ENCODE data around the gene MCC.
"Not testable (repeated sequence)": the region's sequence is repeated elsewhere in the genome, so short reads cannot be mapped to it uniquely, and the experiment has no call there.

The MCC gene

GRCh38 chr5:113507601-113508000, 19.3 kb upstream of the MCC start:
- no peak for ATAC-seq

GRCh38 chr5:113505181-113505580, 16.9 kb upstream of the MCC start:
- H3K4me1 Mint-ChIP-seq = no peaks in the 10 kb centered on the region
- ATAC-seq = no peak
- H3K4me3 Mint-ChIP-seq = no peak overlapping the region
- H3K27me3 Mint-ChIP-seq = peaks cover 78% of the 10 kb centered on the region
- H3K27ac Mint-ChIP-seq = no peak overlapping the region
- H3K36me3 Mint-ChIP-seq = no peaks in the 10 kb centered on the region
- H3K9me3 Mint-ChIP-seq = peaks cover 10% of the 10 kb centered on the region

More at GRCh38 chr5:113507601-113508000, 19.3 kb upstream of the MCC start:
- no peaks in the 10 kb centered on the region for H3K9me3 Mint-ChIP-seq
- no peaks in the 10 kb centered on the region for H3K4me1 Mint-ChIP-seq
- no peak overlapping the region for H3K4me3 Mint-ChIP-seq
- H3K27me3 Mint-ChIP-seq = peaks cover 58% of the 10 kb centered on the region
- no peak overlapping the region for H3K27ac Mint-ChIP-seq
- no peaks in the 10 kb centered on the region for H3K36me3 Mint-ChIP-seq

GRCh38 chr5:113503146-113503545, 14.9 kb upstream of the MCC start:
- ATAC-seq = no peak
- Mint-ChIP-seq H3K4me3 (no peak overlapping the region), H3K36me3 (no peaks in the 10 kb centered on the region), H3K27me3 (peaks cover 84% of the 10 kb centered on the region), H3K4me1 (no peaks in the 10 kb centered on the region), H3K27ac (no peak overlapping the region), H3K9me3 (peaks cover 11% of the 10 kb centered on the region)

- H3K36me3 Mint-ChIP-seq = no peaks in the 10 kb centered on the region
- H3K4me1 Mint-ChIP-seq = no peaks in the 10 kb centered on the region
- H3K4me3 Mint-ChIP-seq = no peak overlapping the region
- peaks cover 11% of the 10 kb centered on the region for H3K9me3 Mint-ChIP-seq
- ATAC-seq = no peak
- H3K27ac Mint-ChIP-seq = no peak overlapping the region
- peaks cover 85% of the 10 kb centered on the region for H3K27me3 Mint-ChIP-seq
Measured at GRCh38 chr5:113502073-113502472, 13.8 kb upstream of the MCC start.

- Mint-ChIP-seq H3K4me3 (no peak overlapping the region), H3K27ac (no peak overlapping the region), H3K27me3 (peaks cover 47% of the 10 kb centered on the region), H3K36me3 (peaks cover 6% of the 10 kb centered on the region), H3K4me1 (no peaks in the 10 kb centered on the region), H3K9me3 (peaks cover 12% of the 10 kb centered on the region)
- no peak for ATAC-seq
Measured at GRCh38 chr5:113495422-113495841, 7.2 kb upstream of the MCC start.

- Mint-ChIP-seq H3K36me3 (peaks cover 14% of the 10 kb centered on the region), H3K4me3 (no peak overlapping the region), H3K27me3 (peaks cover 47% of the 10 kb centered on the region), H3K27ac (no peak overlapping the region), H3K9me3 (peaks cover 18% of the 10 kb centered on the region), H3K4me1 (peaks cover 4% of the 10 kb centered on the region)
- ATAC-seq = no peak
Measured at GRCh38 chr5:113493446-113493845, 5.2 kb upstream of the MCC start.

- Mint-ChIP-seq H3K9me3 (peaks cover 18% of the 10 kb centered on the region), H3K4me3 (no peak overlapping the region), H3K27me3 (peaks cover 63% of the 10 kb centered on the region), H3K36me3 (peaks cover 14% of the 10 kb centered on the region), H3K4me1 (peaks cover 14% of the 10 kb centered on the region), H3K27ac (no peak overlapping the region)
- no peak for ATAC-seq
Measured at GRCh38 chr5:113491022-113491421, 2.8 kb upstream of the MCC start.

- peaks cover 14% of the 10 kb centered on the region for H3K36me3 Mint-ChIP-seq
- H3K27me3 Mint-ChIP-seq = peaks cover 70% of the 10 kb centered on the region
- H3K27ac Mint-ChIP-seq = no peak overlapping the region
- no peak overlapping the region for H3K4me3 Mint-ChIP-seq
- peaks cover 14% of the 10 kb centered on the region for H3K4me1 Mint-ChIP-seq
- H3K9me3 Mint-ChIP-seq = peaks cover 18% of the 10 kb centered on the region
- no peak for ATAC-seq
Measured at GRCh38 chr5:113490317-113490716, 2.1 kb upstream of the MCC start.

GRCh38 chr5:113489299-113489698, 1.0 kb upstream of the MCC start:
- Mint-ChIP-seq H3K27ac (no peak overlapping the region), H3K4me3 (no peak overlapping the region), H3K36me3 (peaks cover 14% of the 10 kb centered on the region), H3K27me3 (peaks cover 76% of the 10 kb centered on the region), H3K4me1 (peaks cover 14% of the 10 kb centered on the region), H3K9me3 (peaks cover 18% of the 10 kb centered on the region)
- ATAC-seq = peak; percentile 54

- no peak for ATAC-seq
Measured at GRCh38 chr5:113488645-113489184, 462 bp upstream of the MCC start.

GRCh38 chr5:113487416-113487780, 855 bp downstream of the MCC start:
- Mint-ChIP-seq H3K9me3 (peaks cover 18% of the 10 kb centered on the region), H3K27me3 (peaks cover 84% of the 10 kb centered on the region), H3K4me1 (peaks cover 14% of the 10 kb centered on the region), H3K27ac (no peak overlapping the region), H3K36me3 (peaks cover 14% of the 10 kb centered on the region), H3K4me3 (peak overlapping the region; percentile 73)
- ATAC-seq = no peak

More at GRCh38 chr5:113488645-113489184, 462 bp upstream of the MCC start:
- Mint-ChIP-seq H3K36me3 (peaks cover 14% of the 10 kb centered on the region), H3K9me3 (peaks cover 18% of the 10 kb centered on the region), H3K27me3 (peaks cover 82% of the 10 kb centered on the region), H3K4me3 (peak overlapping the region; percentile 73), H3K27ac (no peak overlapping the region), H3K4me1 (peaks cover 14% of the 10 kb centered on the region)

- no peak overlapping the region for H3K27ac Mint-ChIP-seq
- ATAC-seq = no peak
- no peaks in the 10 kb centered on the region for H3K4me1 Mint-ChIP-seq
- no peaks in the 10 kb centered on the region for H3K9me3 Mint-ChIP-seq
- peaks cover 42% of the 10 kb centered on the region for H3K27me3 Mint-ChIP-seq
- no peaks in the 10 kb centered on the region for H3K36me3 Mint-ChIP-seq
- H3K4me3 Mint-ChIP-seq = no peak overlapping the region
Measured at GRCh38 chr5:113480243-113480642, 8.0 kb downstream of the MCC start.

- H3K27ac Mint-ChIP-seq = no peak overlapping the region
Measured at GRCh38 chr5:113478691-113479090, 9.6 kb downstream of the MCC start.

GRCh38 chr5:113474100-113474728, 14.0 kb downstream of the MCC start:
- peaks cover 45% of the 10 kb centered on the region for H3K27me3 Mint-ChIP-seq
- ATAC-seq = no peak
- H3K4me3 Mint-ChIP-seq = no peak overlapping the region
- H3K9me3 Mint-ChIP-seq = no peaks in the 10 kb centered on the region
- no peaks in the 10 kb centered on the region for H3K4me1 Mint-ChIP-seq
- no peak overlapping the region for H3K27ac Mint-ChIP-seq
- H3K36me3 Mint-ChIP-seq = no peaks in the 10 kb centered on the region

More at GRCh38 chr5:113478691-113479090, 9.6 kb downstream of the MCC start:
- Mint-ChIP-seq H3K4me3 (no peak overlapping the region), H3K4me1 (no peaks in the 10 kb centered on the region), H3K27me3 (peaks cover 39% of the 10 kb centered on the region), H3K36me3 (no peaks in the 10 kb centered on the region), H3K9me3 (no peaks in the 10 kb centered on the region)
- no peak for ATAC-seq

- ATAC-seq = no peak
- Mint-ChIP-seq H3K4me1 (no peaks in the 10 kb centered on the region), H3K36me3 (no peaks in the 10 kb centered on the region), H3K27ac (no peak overlapping the region), H3K9me3 (no peaks in the 10 kb centered on the region), H3K4me3 (no peak overlapping the region), H3K27me3 (no peaks in the 10 kb centered on the region)
Measured at GRCh38 chr5:113463032-113463431, 25.2 kb downstream of the MCC start.

- not testable (repeated sequence) for H3K27ac Mint-ChIP-seq
Measured at GRCh38 chr5:113457106-113457505, 31.1 kb downstream of the MCC start.

More at GRCh38 chr5:113457106-113457505, 31.1 kb downstream of the MCC start:
- H3K4me1 Mint-ChIP-seq, ATAC-seq, H3K9me3 Mint-ChIP-seq, H3K4me3 Mint-ChIP-seq, H3K36me3 Mint-ChIP-seq, H3K27me3 Mint-ChIP-seq: not testable (repeated sequence)
